ENCODE results near the gene IL34. TPM values are rescaled to one million over a fixed set of nuclear protein-coding genes. Genes with fewer than 3 reads are reported as not detected.

IL34 gene
- total and polyA plus RNA-seq, 2 of the 13 experiments (the other 11 are each of a cell fraction or from before 2014, with no cell fraction given): 1.2 to 1.3 TPM

DNA sequence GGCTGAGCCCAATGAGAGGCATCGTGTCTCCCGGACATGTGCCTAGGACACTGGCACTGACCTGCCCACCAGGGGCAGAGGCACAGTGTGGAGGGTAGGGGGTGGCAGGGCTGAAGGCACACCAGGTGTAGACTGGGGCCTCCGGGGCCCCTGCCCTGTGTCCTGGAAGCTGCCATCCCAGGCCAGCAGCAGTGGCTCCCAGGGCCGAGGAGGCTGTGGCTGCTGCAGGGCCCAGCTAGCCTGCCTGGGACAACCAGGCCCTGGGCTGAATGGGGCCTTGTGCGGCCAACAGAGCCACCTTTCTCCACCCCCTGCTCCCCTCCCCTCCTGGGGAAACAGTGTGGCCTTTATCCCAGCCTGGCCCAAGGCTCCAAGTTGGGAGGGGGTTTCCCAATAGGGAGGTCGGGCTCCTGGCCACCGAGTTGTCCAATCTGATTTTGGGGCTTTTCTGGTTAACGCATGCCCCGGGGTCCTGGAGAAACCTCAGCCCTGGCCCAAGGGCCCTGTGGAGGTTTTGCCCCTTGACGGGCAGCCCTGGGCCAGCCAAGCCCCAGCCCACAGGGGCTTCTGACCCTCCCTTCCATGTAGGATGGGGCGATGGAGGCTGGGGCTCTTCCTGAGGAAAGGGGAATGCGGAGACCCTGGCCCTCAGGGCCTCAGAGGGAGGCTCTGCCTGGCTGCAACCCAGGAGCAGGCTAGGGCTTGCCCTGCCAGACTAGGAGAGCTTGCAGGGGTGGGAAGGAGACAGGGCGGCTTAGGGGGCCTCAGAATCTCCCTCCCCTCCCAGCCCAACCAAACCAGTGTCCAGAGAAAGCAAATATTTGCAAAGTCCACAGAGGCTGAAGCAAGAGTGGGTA, 35.3 kb downstream of the IL34 start (continued):
- TF ChIP-seq ZBTB8A (CRISPR knock-in tag; IDR thresholded peaks at IDR 0.05; ENCODE audit: borderline replicate concordance, low read depth) (0 out of 2 replicates have a peak, but pooled peaks have one; percentile 1), HOXA7 (CRISPR knock-in tag; IDR thresholded peaks at IDR 0.05) (no peak), ZNF672 (CRISPR knock-in tag; IDR thresholded peaks at IDR 0.05) (no peak), ZSCAN22 (CRISPR knock-in tag; IDR thresholded peaks at IDR 0.05) (no peak), POLR2A (IDR thresholded peaks at IDR 0.05; ENCODE audit: insufficient read depth in 1 of 2, low read depth in 2 of 2, low read length in 2 of 2) (peak in 1 of 2 experiments; percentile 52; a peak in 2 of 4 replicates), MTF1 (CRISPR knock-in tag; IDR thresholded peaks at IDR 0.05) (0 out of 2 replicates have a peak, but pooled peaks have one; percentile 31), NONO (IDR thresholded peaks at IDR 0.05) (no peak), NONO (CRISPR knock-in tag; conservative IDR thresholded peaks at IDR 0.05) (peak; percentile 30), ZNF7 (CRISPR knock-in tag; IDR thresholded peaks at IDR 0.05) (no peak), ISL2 (CRISPR knock-in tag; IDR thresholded peaks at IDR 0.05) (peak; percentile 75), ZNF558 (CRISPR knock-in tag; IDR thresholded peaks at IDR 0.05; ENCODE audit: borderline replicate concordance) (peak; percentile 41; the same call in 1 of the 2 replicates), ZFP41 (CRISPR knock-in tag; IDR thresholded peaks at IDR 0.05; ENCODE audit: borderline replicate concordance) (peak; percentile 77; the same call in 1 of the 2 replicates), MBD4 (IDR thresholded peaks at IDR 0.05; ENCODE audit: borderline replicate concordance, low read length) (no peak), ZNF761 (CRISPR knock-in tag; conservative IDR thresholded peaks at IDR 0.05) (0 out of 2 replicates have a peak, but pooled peaks have one; percentile 34), ZNF670 (CRISPR knock-in tag; IDR thresholded peaks at IDR 0.05; ENCODE audit: borderline replicate concordance) (no peak), ZEB1 (IDR thresholded peaks at IDR 0.05; ENCODE audit: insufficient replicate concordance, low read depth) (no peak), ZMYM4 (CRISPR knock-in tag; IDR thresholded peaks at IDR 0.05) (peak; percentile 49), MED1 (CRISPR knock-in tag; IDR thresholded peaks at IDR 0.05) (peak; percentile 53), CHD4 (IDR thresholded peaks at IDR 0.05; ENCODE audit: borderline replicate concordance, low read length) (no peak), NFE2L2 (IDR thresholded peaks at IDR 0.05; ENCODE audit: low read length) (no peak), ZNF331 (CRISPR knock-in tag; IDR thresholded peaks at IDR 0.05) (no peak), NFATC3 (CRISPR knock-in tag; IDR thresholded peaks at IDR 0.05) (no peak), ZBTB3 (CRISPR knock-in tag; IDR thresholded peaks at IDR 0.05; ENCODE audit: borderline replicate concordance, low read depth) (no peak), ZNF816 (CRISPR knock-in tag; IDR thresholded peaks at IDR 0.05; ENCODE audit: borderline replicate concordance) (no peak), ZNF878 (CRISPR knock-in tag; IDR thresholded peaks at IDR 0.05) (peak; percentile 66; the same call in 1 of the 2 replicates)
- TF ChIP-seq, protein P1, sequence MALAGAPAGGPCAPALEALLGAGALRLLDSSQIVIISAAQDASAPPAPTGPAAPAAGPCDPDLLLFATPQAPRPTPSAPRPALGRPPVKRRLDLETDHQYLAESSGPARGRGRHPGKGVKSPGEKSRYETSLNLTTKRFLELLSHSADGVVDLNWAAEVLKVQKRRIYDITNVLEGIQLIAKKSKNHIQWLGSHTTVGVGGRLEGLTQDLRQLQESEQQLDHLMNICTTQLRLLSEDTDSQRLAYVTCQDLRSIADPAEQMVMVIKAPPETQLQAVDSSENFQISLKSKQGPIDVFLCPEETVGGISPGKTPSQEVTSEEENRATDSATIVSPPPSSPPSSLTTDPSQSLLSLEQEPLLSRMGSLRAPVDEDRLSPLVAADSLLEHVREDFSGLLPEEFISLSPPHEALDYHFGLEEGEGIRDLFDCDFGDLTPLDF (CRISPR knock-in tag; IDR thresholded peaks at IDR 0.05): no peak; the same call in 1 of the 2 replicates
- TF ChIP-seq, protein P2, sequence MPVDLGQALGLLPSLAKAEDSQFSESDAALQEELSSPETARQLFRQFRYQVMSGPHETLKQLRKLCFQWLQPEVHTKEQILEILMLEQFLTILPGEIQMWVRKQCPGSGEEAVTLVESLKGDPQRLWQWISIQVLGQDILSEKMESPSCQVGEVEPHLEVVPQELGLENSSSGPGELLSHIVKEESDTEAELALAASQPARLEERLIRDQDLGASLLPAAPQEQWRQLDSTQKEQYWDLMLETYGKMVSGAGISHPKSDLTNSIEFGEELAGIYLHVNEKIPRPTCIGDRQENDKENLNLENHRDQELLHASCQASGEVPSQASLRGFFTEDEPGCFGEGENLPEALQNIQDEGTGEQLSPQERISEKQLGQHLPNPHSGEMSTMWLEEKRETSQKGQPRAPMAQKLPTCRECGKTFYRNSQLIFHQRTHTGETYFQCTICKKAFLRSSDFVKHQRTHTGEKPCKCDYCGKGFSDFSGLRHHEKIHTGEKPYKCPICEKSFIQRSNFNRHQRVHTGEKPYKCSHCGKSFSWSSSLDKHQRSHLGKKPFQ (CRISPR knock-in tag; IDR thresholded peaks at IDR 0.05; ENCODE audit: insufficient replicate concordance): no peak
- TF ChIP-seq, protein P3, sequence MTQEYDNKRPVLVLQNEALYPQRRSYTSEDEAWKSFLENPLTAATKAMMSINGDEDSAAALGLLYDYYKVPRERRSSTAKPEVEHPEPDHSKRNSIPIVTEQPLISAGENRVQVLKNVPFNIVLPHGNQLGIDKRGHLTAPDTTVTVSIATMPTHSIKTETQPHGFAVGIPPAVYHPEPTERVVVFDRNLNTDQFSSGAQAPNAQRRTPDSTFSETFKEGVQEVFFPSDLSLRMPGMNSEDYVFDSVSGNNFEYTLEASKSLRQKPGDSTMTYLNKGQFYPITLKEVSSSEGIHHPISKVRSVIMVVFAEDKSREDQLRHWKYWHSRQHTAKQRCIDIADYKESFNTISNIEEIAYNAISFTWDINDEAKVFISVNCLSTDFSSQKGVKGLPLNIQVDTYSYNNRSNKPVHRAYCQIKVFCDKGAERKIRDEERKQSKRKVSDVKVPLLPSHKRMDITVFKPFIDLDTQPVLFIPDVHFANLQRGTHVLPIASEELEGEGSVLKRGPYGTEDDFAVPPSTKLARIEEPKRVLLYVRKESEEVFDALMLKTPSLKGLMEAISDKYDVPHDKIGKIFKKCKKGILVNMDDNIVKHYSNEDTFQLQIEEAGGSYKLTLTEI (CRISPR knock-in tag; conservative IDR thresholded peaks at IDR 0.05): no peak
